ENCODE measurements around the gene PECR.

DNA sequence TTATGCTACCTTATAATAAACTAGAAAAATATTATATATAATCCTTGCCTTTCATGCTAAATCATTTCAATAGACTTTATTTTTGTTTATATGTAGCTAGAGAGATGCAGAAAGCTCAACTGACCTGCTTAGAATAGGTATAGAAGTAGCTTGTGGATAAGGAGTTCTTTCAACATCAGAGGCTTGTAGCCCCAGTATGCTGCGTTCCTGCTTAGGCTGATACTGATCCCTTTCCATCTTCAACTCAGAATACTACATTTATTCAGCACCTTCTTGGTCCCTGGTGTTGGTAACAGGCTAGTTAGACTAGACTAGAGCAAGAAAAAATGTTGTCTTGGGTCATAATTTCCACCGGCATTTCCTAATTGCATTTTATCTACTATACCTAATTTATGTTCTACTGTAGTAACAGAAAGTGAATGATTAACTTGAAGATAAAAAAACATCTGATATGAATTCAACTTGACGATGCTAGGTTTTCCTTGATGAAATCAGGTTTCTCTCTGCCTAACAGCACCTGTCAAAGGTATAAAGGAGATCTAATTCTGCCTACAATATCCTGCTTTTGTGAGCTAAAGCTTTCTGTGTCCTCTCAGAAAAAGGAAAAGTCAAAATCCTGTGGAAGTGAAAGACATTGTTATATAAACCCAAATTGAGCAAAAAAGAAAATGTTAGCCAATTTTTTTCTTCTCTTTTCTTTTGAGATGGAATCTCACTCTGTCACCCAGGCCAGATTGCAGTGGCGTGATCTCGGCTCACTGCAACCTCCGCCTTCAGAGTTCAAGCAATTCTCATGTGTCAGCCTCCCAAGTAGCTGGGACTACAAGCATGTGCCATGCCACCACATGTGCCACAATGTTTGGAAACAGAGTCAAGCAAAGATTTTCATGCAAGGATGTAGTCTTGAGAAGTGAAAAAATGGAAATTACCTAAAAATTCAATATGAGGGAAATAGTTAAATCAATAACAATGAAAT, 5.8 kb downstream of the PECR start:
- TF ChIP-seq EZH2 (IDR thresholded peaks at IDR 0.05; ENCODE audit: insufficient read depth, poor library complexity, severe bottlenecking) (no peak), EZH2phosphoT487 (IDR thresholded peaks at IDR 0.05; ENCODE audit: insufficient read depth, low read depth) (no peak)
